HL-60 (cell line): ENCODE measurements around the gene GAPT.

Experiments used
- DNase-seq, 2 experiments: peaks; one replicate each; pipeline ENCODE4 v3.0.0-alpha.2; 2010 to 2020; ENCODE audit warnings: low read depth in 1 of 2, low spot score in 1 of 2
- H3K27ac ChIP-seq: fragments of 250-450 bp; sonication (Bioruptor Pico); replicated peaks from 2 replicates; pipeline ENCODE4 v1.5.1; 2020; ENCODE audit warnings: mild to moderate bottlenecking, moderate library complexity
- H3K27me3 ChIP-seq: fragments of 250-450 bp; sonication (Bioruptor Pico); 2 replicates; pipeline ENCODE4 v1.5.1; 2021; ENCODE audit warnings: mild to moderate bottlenecking, moderate library complexity; ENCODE audit not compliant: insufficient read depth, poor library complexity, severe bottlenecking
- H3K4me3 ChIP-seq: replicated peaks from 2 replicates; pipeline ENCODE4 v1.5.1; 2011; ENCODE audit warnings: mild to moderate bottlenecking, control low read depth, low read length; ENCODE audit not compliant: insufficient read depth
- CTCF ChIP-seq: IDR thresholded peaks from one replicate; pipeline ENCODE4 v1.5.1; 2011; ENCODE audit warnings: low read length, control low read depth, inconsistent platforms; ENCODE audit not compliant: insufficient read depth
- GABPA ChIP-seq: IDR thresholded peaks from 2 replicates; pipeline ENCODE4 v1.6.1; 2012; ENCODE audit warnings: low read depth
- POLR2AphosphoS5 ChIP-seq: IDR thresholded peaks from 2 replicates; pipeline ENCODE4 v1.6.1; 2012; ENCODE audit warnings: low read depth
- REST ChIP-seq: IDR thresholded peaks from 2 replicates; pipeline ENCODE4 v1.6.1; 2012; ENCODE audit warnings: low read depth; ENCODE audit not compliant: insufficient replicate concordance
- SPI1 ChIP-seq: IDR thresholded peaks from 2 replicates; pipeline ENCODE4 v1.6.1; 2012; ENCODE audit warnings: low read depth, mild to moderate bottlenecking, borderline replicate concordance
- long read RNA-seq: library from polyadenylated mRNA; unstranded; transcript quantifications from one replicate; pipeline ENCODE4 v2.0.0, GENCODE V29; 2020

GAPT gene
- long read RNA-seq, transcript GAPT-202 (3 exons, 3,016 nt) = major isoform, 14 of 36 reads
- long read RNA-seq, transcript GAPT-205 (3 exons, 769 nt) = minor isoform, 7 of 36 reads
- long read RNA-seq, partial matches to known transcripts = 2 of 36 reads
- long read RNA-seq, other reads (novel, unspliced or antisense) = 6 of 36 reads

- peak within 1 kb of the TSS; percentile 40 for H3K4me3 ChIP-seq
- DNase-seq = peak; percentile 52 to 55
- TF ChIP-seq POLR2AphosphoS5 (no peak), SPI1 (peak; percentile 77)
- peak within 1 kb of the TSS; percentile 92 for H3K27ac ChIP-seq
- H3K27me3 ChIP-seq = no peaks in the 10 kb centered on the region
Observed at GRCh38 chr5:58491216-58491892, at the start of gene GAPT. Gene GAPT (plus strand): TSS chr5:58491435. CDS start chr5:58494537, 3,102 bp downstream.

- DNase-seq = no peak
- no peaks in the 10 kb centered on the region for H3K27me3 ChIP-seq
Observed at GRCh38 chr5:58444805-58445204, 46.4 kb upstream of the GAPT start.

GRCh38 chr5:58446024-58446423 lies 45.2 kb upstream of the GAPT start:
- Histone ChIP-seq H3K4me3 (no peak overlapping the region), H3K27me3 (no peaks in the 10 kb centered on the region), H3K27ac (no peak overlapping the region)
- no peak for DNase-seq
- TF ChIP-seq POLR2AphosphoS5 (no peak), CTCF (no peak), SPI1 (no peak)

More at GRCh38 chr5:58444805-58445204, 46.4 kb upstream of the GAPT start:
- H3K4me3 ChIP-seq = no peak overlapping the region
- no peak for TF ChIP-seq POLR2AphosphoS5
- no peak for TF ChIP-seq SPI1
- H3K27ac ChIP-seq = no peak overlapping the region

GRCh38 chr5:58447226-58447625 lies 44.0 kb upstream of the GAPT start:
- H3K4me3 ChIP-seq = no peak overlapping the region
- no peaks in the 10 kb centered on the region for H3K27me3 ChIP-seq
- H3K27ac ChIP-seq = no peak overlapping the region
- TF ChIP-seq SPI1 = no peak
- TF ChIP-seq POLR2AphosphoS5 = no peak
- no peak for TF ChIP-seq REST
- no peak for TF ChIP-seq GABPA
- TF ChIP-seq CTCF = no peak
- no peak for DNase-seq

GRCh38 chr5:58450018-58450417 lies 41.2 kb upstream of the GAPT start:
- Histone ChIP-seq H3K27ac (no peak overlapping the region), H3K27me3 (no peaks in the 10 kb centered on the region), H3K4me3 (no peak overlapping the region)
- TF ChIP-seq SPI1 (no peak), CTCF (no peak), POLR2AphosphoS5 (no peak), REST (no peak), GABPA (no peak)
- no peak for DNase-seq
